Kidney (tissue), 14 donors: ENCODE results near the gene SNU13. TPM values are rescaled to one million over a fixed set of nuclear protein-coding genes. Genes with fewer than 3 reads are reported as not detected.
A peak's percentile ranks its signal among the peaks of the same experiment; 100 is the strongest.
"Not testable (repeated sequence)": the region's sequence is repeated elsewhere in the genome, so short reads cannot be mapped to it uniquely, and the experiment has no call there.

Experiments used
- DNase-seq, 5 donors: peaks; one replicate each; pipeline ENCODE4 v3.0.0-alpha.2; 2013 to 2020
- FAIRE-seq: peaks from 2 replicates; lab custom pipeline; 2012; peaks lifted over from hg19 to GRCh38; lab: Jason Lieb, UNC
- H3K27ac ChIP-seq, 2 donors: one replicate each; pipeline ENCODE4 v1.7.0; 2013; ENCODE audit warnings: low read depth in 2 of 2, low read length in 2 of 2, inconsistent platforms in 1 of 2
- H3K27me3 ChIP-seq: one replicate; pipeline ENCODE4 v1.7.1; 2013; ENCODE audit warnings: low read length, inconsistent platforms; ENCODE audit not compliant: control insufficient read depth, insufficient read depth
- H3K36me3 ChIP-seq, 3 donors: one replicate each; pipeline versions ENCODE4 v1.7.0 to v1.7.1; 2013; ENCODE audit warnings: low read length in 3 of 3, control low read depth in 1 of 3, inconsistent platforms in 1 of 3; ENCODE audit not compliant: insufficient read depth in 3 of 3, control insufficient read depth in 2 of 3
- H3K4me1 ChIP-seq, 3 donors: one replicate each; pipeline versions ENCODE4 v1.7.0 to v1.7.1; 2013; ENCODE audit warnings: low read length in 3 of 3, inconsistent platforms in 1 of 3, low read depth in 1 of 3; ENCODE audit not compliant: control insufficient read depth in 2 of 3, insufficient read depth in 2 of 3
- H3K4me3 ChIP-seq, 3 donors: one replicate each; pipeline versions ENCODE4 v1.7.0 to v1.8.1; 2013; ENCODE audit warnings: low read length in 3 of 3, control low read depth in 1 of 3, inconsistent platforms in 1 of 3
- H3K9ac ChIP-seq, 3 donors: one replicate each; pipeline versions ENCODE4 v1.7.0 to v1.7.1; 2013; ENCODE audit warnings: low read length in 3 of 3, control low read depth in 1 of 3, inconsistent platforms in 1 of 3
- H3K9me3 ChIP-seq, 3 donors: one replicate each; pipeline versions ENCODE4 v1.7.0 to v1.7.1; 2013; ENCODE audit warnings: low read length in 3 of 3, control low read depth in 1 of 3, inconsistent platforms in 1 of 3; ENCODE audit not compliant: control insufficient read depth in 2 of 3, insufficient read depth in 1 of 3
- intact Hi-C: fragments of 100-400 bp; cut with DNase I; formaldehyde crosslinking; loops from one replicate; pipeline ENCODE4 v1.11.1; 2022
- polyA plus RNA-seq: library from polyadenylated mRNA; stranded (reverse); fragments of 350-450 nt; fragmentation: Illumina TruSeq; extraction: RNeasy Lipid Tissue Mini Kit (QIAGEN cat#74804); gene quantifications from one replicate; pipeline ENCODE4 v1.2.3, GENCODE V29; 2014; ENCODE audit warnings: low read depth, low replicate concordance; ENCODE audit not compliant: insufficient read depth
- total RNA-seq: library from RNA; stranded (reverse); fragmentation: NEBNext Ultra II Directional; extraction: Animal tissue kit (Norgen Biotek cat#: 25700); gene quantifications from one replicate; pipeline ENCODE4 v1.2.1, GENCODE V29; 2021
- TF ChIP-seq, protein P1 (sequence below): IDR thresholded peaks from 3 replicates; pipeline ENCODE4 v1.5.1; 2012; ENCODE audit warnings: mild to moderate bottlenecking, moderate library complexity, borderline replicate concordance; ENCODE audit not compliant: insufficient read depth; ENCODE audit errors: extremely low read depth
- donor health status: control.
- donor health status: control.
- donor health status: control.
- donor health status: control.
- donor health status: control.
- donor health status: DM: yes; HTN: yes; CAD: no.
- donor health status: Normal renal cell carcinoma (clear cell type).

SNU13 gene
- total and polyA plus RNA-seq, 2 donors from 2014 or later = 132 to 217 TPM

DNA sequence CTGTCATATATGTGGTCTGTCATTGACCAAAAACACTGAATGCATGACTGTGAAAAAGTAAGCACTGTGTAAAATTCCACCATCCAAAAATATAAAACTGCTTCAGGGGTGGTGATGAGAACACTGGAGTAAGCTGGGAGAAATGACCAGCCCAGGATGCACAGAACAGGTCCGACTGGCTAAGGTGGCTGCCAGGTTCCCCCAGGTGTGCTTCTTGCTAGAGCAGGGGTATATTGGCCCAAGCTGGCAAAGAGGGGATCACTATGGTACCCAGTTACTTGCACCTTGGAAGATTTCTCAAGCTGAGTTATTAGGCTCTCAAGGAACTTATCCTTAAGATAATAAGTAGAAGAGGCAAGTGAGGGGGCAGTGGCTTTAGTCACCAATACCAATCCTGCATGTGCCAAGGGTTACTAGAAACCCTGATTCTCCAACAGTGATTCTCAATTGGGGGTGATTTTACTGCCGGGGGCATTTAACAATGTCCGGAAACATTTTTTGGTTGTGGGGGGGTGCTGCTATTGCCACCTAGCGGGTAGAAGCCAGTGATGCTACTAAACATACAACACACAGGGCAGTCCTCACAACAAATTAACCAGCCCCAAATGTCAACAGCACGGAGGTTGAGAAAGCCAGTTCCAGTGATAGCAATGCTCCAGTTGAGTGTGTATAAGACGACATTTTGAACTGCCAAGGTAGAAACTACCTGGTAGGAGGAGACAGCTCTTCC is 15.7 kb downstream of the SNU13 start:
- intact Hi-C loops = no loop called here
- DNase-seq (no peak), FAIRE-seq (no peak)
- Histone ChIP-seq H3K27me3 (no peaks in the 10 kb centered on the region), H3K4me1 (no peaks in the 10 kb centered on the region), H3K9me3 (no peaks in the 10 kb centered on the region), H3K9ac (no peak overlapping the region), H3K4me3 (no peak overlapping the region), H3K27ac (no peak overlapping the region), H3K36me3 (peaks cover 2 to 14% (median 14%) of the 10 kb centered on the region in 3 donors)
- TF ChIP-seq, protein P1, sequence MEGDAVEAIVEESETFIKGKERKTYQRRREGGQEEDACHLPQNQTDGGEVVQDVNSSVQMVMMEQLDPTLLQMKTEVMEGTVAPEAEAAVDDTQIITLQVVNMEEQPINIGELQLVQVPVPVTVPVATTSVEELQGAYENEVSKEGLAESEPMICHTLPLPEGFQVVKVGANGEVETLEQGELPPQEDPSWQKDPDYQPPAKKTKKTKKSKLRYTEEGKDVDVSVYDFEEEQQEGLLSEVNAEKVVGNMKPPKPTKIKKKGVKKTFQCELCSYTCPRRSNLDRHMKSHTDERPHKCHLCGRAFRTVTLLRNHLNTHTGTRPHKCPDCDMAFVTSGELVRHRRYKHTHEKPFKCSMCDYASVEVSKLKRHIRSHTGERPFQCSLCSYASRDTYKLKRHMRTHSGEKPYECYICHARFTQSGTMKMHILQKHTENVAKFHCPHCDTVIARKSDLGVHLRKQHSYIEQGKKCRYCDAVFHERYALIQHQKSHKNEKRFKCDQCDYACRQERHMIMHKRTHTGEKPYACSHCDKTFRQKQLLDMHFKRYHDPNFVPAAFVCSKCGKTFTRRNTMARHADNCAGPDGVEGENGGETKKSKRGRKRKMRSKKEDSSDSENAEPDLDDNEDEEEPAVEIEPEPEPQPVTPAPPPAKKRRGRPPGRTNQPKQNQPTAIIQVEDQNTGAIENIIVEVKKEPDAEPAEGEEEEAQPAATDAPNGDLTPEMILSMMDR = no peak

DNA sequence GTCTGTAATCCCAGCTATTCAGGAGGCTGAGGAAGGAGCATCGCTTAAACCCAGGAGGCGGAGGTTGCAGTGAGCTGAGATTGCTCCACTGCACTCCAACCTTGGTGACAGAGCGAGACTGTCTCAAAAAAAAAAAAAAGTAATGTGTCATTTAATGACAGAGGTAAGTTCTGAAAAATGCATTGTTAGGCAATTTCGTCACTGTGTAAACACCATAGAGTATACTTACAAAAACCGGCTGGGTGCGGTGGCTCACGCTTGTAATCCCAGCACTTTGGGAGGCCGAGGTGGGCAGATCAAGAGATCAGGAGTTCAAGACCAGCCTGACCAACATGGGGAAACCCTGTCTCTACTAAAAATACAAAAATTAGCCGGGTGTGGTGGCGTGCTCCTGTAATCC is 16.6 kb downstream of the SNU13 start:
- H3K9me3 ChIP-seq, DNase-seq, H3K4me1 ChIP-seq, H3K4me3 ChIP-seq, H3K9ac ChIP-seq, FAIRE-seq, intact Hi-C loops, H3K27ac ChIP-seq, H3K27me3 ChIP-seq: not testable (repeated sequence)
- peaks cover 2 to 14% (median 14%) of the 10 kb centered on the region in 3 donors for H3K36me3 ChIP-seq

DNA sequence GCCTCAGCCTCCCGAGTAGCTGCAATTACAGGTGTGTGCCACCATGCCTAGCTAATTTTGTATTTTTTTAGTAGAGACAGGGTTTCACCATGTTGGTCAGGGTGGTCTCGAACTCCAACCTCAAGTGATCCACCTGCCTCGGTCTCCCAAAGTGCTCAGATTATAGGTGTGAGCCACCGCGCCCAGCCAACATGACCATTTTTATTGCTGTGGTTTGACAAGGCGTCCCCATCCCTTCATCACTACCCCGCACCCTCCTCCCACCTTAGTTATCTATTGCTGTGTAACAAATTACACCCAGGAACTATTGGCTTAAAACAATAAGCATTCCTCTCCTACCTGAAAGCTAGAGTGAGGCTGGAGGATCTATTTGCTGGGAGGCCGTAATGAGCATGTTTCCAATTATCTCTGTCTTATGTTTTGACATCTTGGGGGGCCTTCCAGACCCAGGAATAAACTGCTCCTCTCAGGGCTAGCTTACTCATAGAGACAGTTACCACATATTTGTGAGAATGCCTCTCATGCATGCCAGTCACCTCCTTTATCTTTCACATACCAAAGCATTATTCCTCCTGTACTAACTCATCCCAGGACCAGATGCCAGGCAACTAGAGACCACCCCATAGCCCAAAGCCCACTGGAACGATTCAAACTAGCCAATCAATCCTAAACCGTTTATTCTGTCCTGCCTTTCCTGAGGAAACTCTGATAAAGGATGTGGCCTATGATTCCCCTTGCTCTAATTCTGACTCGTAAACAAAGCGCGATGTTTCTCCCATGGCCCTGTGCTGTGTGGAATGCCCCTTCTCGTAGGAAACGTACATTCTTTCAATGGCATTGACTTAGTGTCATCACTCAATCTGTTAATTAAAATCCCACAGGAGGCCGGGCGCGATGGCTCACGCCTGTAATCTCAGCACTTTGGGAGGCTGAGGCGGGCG is 19.4 kb downstream of the SNU13 start:
- Histone ChIP-seq H3K4me1 (no peaks in the 10 kb centered on the region), H3K36me3 (peaks cover 0 to 15% (median 6%) of the 10 kb centered on the region in 3 donors), H3K4me3 (no peak overlapping the region), H3K27ac (peak overlapping the region in 1 of 2 donors; percentile 26), H3K9ac (no peak overlapping the region), H3K27me3 (no peaks in the 10 kb centered on the region), H3K9me3 (no peaks in the 10 kb centered on the region)
- intact Hi-C loops = no loop called here
- TF ChIP-seq, protein P1 = no peak
- FAIRE-seq (no peak), DNase-seq (no peak)

DNA sequence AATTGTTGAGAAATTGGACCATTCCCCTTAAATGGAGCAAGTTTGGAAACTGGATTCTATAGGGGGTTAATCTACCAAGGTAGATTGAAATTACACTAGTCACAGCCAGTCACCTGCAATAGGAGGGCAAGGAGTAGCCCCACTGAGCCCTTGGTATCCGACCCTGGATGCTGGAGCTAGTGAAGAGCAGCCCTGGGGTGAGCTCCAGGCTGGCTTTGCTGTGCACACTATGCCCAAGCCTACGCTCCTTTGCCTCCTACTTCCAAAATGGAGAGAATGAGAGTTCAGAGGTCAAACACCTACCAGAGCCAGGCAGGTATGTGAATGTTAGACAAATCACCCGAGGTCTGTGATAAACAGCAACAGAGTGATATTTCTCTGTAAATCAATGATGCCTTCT is 23.7 kb downstream of the SNU13 start:
- intact Hi-C loops = no loop called here
- peaks cover 15 to 47% (median 20%) of the 10 kb centered on the region in 3 donors for H3K36me3 ChIP-seq
- DNase-seq = no peak

More for the DNA sequence above, 23.7 kb downstream of the SNU13 start:
- TF ChIP-seq, protein P1 = no peak
- Histone ChIP-seq H3K27ac (no peak overlapping the region), H3K27me3 (no peaks in the 10 kb centered on the region), H3K4me3 (no peak overlapping the region), H3K4me1 (no peaks in the 10 kb centered on the region), H3K9me3 (no peaks in the 10 kb centered on the region), H3K9ac (no peak overlapping the region)
- FAIRE-seq = no peak
